Heart right ventricle (tissue), 16 donors: ENCODE data around the gene LIN7B. TPM values are rescaled to one million over a fixed set of nuclear protein-coding genes. Genes with fewer than 3 reads are reported as not detected.

ENCODE experiments used
- ATAC-seq, 8 donors: fragments of 200-7000 bp; cut with Tn5 transposase; one replicate each; pipeline ENCODE4 v1.9.1; 2020; ENCODE audit warnings: mild to moderate bottlenecking in 8 of 8, moderate library complexity in 8 of 8, moderate number of reproducible peaks in 1 of 8
- DNase-seq, 2 donors: peaks; one replicate each; pipeline ENCODE4 v3.0.0-alpha.2; 2020
- H3K27ac ChIP-seq, 10 donors: fragments of 200-600 bp; sonication (generic) in 2 of 10; one replicate each; pipeline versions ENCODE4 v1.5.0 to v1.8.0; 2020 to 2022; ENCODE audit warnings: mild to moderate bottlenecking in 3 of 10
- H3K27me3 ChIP-seq, 7 donors: fragments of 200-600 bp; one replicate each; pipeline ENCODE4 v1.8.0; 2021 to 2022; ENCODE audit warnings: mild to moderate bottlenecking in 2 of 7
- H3K36me3 ChIP-seq, 9 donors: fragments of 200-600 bp; sonication (generic) in 1 of 9; one replicate each; pipeline versions ENCODE4 v1.5.0 to v1.8.0; 2020 to 2022; ENCODE audit warnings: mild to moderate bottlenecking in 2 of 9
- H3K4me1 ChIP-seq, 9 donors: fragments of 200-600 bp; sonication (generic) in 1 of 9; one replicate each; pipeline versions ENCODE4 v1.5.0 to v1.8.0; 2020 to 2022; ENCODE audit warnings: mild to moderate bottlenecking in 4 of 9
- H3K4me3 ChIP-seq, 10 donors: fragments of 200-600 bp; sonication (generic) in 2 of 10; one replicate each; pipeline versions ENCODE4 v1.5.0 to v1.8.0; 2020 to 2022; ENCODE audit warnings: mild to moderate bottlenecking in 7 of 10, moderate library complexity in 2 of 10
- H3K9me3 ChIP-seq, 11 donors: fragments of 200-600 bp in 10 of 11; sonication (generic) in 2 of 11; one replicate each; pipeline versions ENCODE4 v1.5.0 to v1.8.0; 2013 to 2022; ENCODE audit warnings: mild to moderate bottlenecking in 2 of 11, control low read depth in 1 of 11, moderate library complexity in 1 of 11
- WGBS, 2 donors: extraction: QIAGEN DNeasy Blood & Tissue Kit; methylation state at CpG; one replicate each; pipeline ENCODE4 v1.1.7; 2013; ENCODE audit warnings: inconsistent platforms in 1 of 2; 5-methylcytosine and 5-hydroxymethylcytosine counted together
- intact Hi-C, 10 donors: fragments of 100-400 bp; cut with DNase I; formaldehyde crosslinking; loops; one replicate each; pipeline versions ENCODE4 v1.11.1 to v1.14.2; 2022
- polyA plus RNA-seq, 2 donors: library from polyadenylated mRNA; stranded (reverse); fragments of 200-250 nt; gene quantifications; one replicate each; pipeline ENCODE4 v1.2.3, GENCODE V29; 2013
- total RNA-seq, 10 donors: library from RNA; stranded (reverse); fragmentation: NEBNext Ultra II Directional in 3 of 10; extraction: Animal tissue kit (Norgen Biotek cat#: 25700) in 3 of 10; gene quantifications; one replicate each; pipeline versions ENCODE4 v1.2.1 to v1.2.4, GENCODE V29; 2021 to 2023
- TF ChIP-seq, protein P1 (sequence below), 9 donors: fragments of 200-600 bp; sonication (generic) in 2 of 9; IDR thresholded peaks; one replicate each; pipeline versions ENCODE4 v1.5.0 to v1.8.0; 2021 to 2022; ENCODE audit warnings: antibody characterized with exemption in 9 of 9, mild to moderate bottlenecking in 5 of 9, moderate library complexity in 1 of 9
- donor health status: Arrhythmogenic right ventricular cardiomyopathy.
- donor health status: ischemic (EF 13 %, LVEDD 7.1; RV severe dilation, severe dysfunction).
- donor health status: healthy with polysubstance abuse.
- donor health status: DM: no; HTN: yes; CAD: no.
- donor health status: DM: no; HTN: no; CAD: no.
- donor health status: ischemic (EF 25% LVEDD 6.9; RV normal size, moderate dysfunction).
- donor health status: ischemic (EF 25% LVEDD 5.7; RV mildly dilated, moderate dysfunction).
- donor health status: healthy.
- donor health status: DM: yes; HTN: yes; CAD: no.
- donor health status: Ischemic cardiomyopathy.
- donor health status: ischemic (EF 35%, LVEDD 5.7; RV mildly dilated, moderate dysfunction).
- donor health status: nonischemic (EF 11% LVEDD 7.7; RV severe dilation, severe dysfunction).
- donor health status: DM: yes; HTN: yes; CAD: no.
- donor health status: PGD.
- donor health status: ischemic (EF 29% LVEDD 5.4; RV normal size, mild dysfunction).
- donor health status: nonischemic (EF 23%, LVEDD 6.1; RV moderate dilation, normal function).

LIN7B gene
- total and polyA plus RNA-seq, 12 donors = 17.6 to 38.5 (median 23.5) TPM

DNA sequence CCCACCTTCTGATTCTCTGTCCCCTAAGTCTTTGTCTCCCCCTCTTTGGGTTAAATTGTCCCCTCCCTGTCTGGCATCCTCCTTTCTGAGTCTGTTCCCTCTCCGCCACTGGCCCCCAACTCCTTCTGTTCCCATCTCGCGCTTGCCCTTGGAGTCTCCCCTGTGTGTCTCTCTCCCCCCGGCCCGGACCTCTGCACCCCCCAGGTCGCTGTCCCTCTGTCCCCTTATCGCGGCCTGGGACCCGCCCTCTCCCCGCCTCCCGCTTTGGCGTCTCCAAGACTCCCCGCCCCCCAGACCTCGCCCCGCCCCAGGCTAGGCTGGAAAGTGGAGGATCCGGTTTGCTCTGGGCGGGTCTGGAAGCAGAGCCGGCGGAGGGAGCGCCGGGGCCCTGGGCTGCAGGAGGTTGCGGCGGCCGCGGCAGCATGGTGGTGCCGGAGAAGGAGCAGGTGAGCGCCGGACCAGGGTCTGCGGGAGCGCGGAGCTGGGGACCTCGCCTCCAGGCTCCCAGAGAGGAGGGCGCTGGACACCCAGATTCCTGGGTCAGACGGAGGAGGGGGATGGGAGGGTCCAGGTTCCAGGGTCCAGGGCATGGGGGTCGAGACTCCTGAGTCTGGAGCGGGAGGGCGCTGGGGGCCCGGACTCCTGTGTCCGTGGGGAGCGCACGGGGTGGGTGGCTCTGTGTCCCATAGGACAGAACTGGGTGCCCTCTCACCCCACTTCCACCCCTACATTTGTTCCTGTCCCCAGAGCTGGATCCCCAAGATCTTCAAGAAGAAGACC is 43.5 kb downstream of the LIN7B start, which contains the start of gene TRPM4:
Gene TRPM4 (plus strand): TSS at position 348 of the 780 bp plus-strand sequence. CDS start 75 bp downstream, at position 423.
- peak; percentile 81 to 86 (median 84) for ATAC-seq
- intact Hi-C loops = loop anchor here in 5 of 10 donors (5.0 to 10.0 kb wide), 4 partner anchors 40 to 520 kb away; partner anchors contain the start of genes C19orf73 (in 2 of the 5), PPFIA3 (in 2 of the 5), DBP (in 1 of the 5) and GYS1 (in 1 of the 5)
- Histone ChIP-seq H3K4me3 (peak within 1 kb of the TSS; percentile 75 to 98 (median 92)), H3K27me3 (peaks cover 0 to 16% (median 0%) of the 10 kb centered on the region in 7 donors), H3K36me3 (peaks cover 0 to 19% (median 0%) of the 10 kb centered on the region in 9 donors), H3K4me1 (peaks cover 6 to 41% (median 24%) of the 10 kb centered on the region in 9 donors), H3K9me3 (no peaks in the 10 kb centered on the region), H3K27ac (peak within 1 kb of the TSS; percentile 92 to 98 (median 96))
- peak; percentile 96 to 97 for DNase-seq
- TF ChIP-seq, protein P1, sequence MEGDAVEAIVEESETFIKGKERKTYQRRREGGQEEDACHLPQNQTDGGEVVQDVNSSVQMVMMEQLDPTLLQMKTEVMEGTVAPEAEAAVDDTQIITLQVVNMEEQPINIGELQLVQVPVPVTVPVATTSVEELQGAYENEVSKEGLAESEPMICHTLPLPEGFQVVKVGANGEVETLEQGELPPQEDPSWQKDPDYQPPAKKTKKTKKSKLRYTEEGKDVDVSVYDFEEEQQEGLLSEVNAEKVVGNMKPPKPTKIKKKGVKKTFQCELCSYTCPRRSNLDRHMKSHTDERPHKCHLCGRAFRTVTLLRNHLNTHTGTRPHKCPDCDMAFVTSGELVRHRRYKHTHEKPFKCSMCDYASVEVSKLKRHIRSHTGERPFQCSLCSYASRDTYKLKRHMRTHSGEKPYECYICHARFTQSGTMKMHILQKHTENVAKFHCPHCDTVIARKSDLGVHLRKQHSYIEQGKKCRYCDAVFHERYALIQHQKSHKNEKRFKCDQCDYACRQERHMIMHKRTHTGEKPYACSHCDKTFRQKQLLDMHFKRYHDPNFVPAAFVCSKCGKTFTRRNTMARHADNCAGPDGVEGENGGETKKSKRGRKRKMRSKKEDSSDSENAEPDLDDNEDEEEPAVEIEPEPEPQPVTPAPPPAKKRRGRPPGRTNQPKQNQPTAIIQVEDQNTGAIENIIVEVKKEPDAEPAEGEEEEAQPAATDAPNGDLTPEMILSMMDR (IDR thresholded peaks at IDR 0.05) = peak in 1 of 9 donors; percentile 11
- WGBS, 2 donors = 0 to 1% methylated on average over 38 to 41 of the region's 41 CpGs

DNA sequence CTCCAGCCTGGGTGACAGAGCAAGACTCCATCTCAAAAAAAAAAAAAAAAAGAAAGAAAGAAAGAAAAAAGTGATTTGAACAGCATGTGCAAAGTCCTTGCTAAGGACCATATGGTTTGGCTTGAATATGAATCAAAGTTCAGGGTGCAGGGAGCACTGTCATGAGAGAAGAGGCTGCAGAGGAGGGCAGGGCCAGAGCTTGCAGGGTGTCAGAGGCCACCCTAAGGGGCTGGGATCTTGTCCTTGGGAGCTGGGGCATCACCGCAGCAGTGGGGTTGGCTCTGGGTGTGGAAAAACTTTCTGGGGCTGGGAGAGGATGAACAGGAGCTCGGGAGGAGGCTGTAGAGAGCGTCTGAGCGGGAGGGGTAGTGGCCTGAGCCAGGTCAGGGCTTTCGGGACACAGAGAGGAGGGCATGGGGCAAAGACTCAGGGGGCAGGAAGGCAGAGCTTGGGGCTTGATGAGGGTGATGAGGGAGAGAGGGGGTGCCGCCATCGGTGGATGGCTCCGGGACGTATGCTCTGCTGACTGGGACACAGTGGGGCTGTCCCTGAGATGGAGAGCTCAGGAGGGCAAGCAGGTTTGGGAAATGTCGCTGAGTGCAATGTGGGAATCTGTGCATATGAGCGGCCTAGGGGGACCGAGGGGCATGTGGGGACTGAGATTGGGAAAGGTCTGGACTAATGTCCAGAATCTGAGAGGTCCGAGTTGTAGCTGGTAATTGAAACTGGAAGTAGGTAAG is 46.5 kb downstream of the LIN7B start:
- H3K4me3 ChIP-seq = no peak overlapping the region
- H3K27ac ChIP-seq = peak overlapping the region in 3 of 10 donors; percentile 25 to 98 (median 96)
- H3K4me1 ChIP-seq = peaks cover 19 to 59% (median 33%) of the 10 kb centered on the region in 9 donors
- TF ChIP-seq, protein P1 (IDR thresholded peaks at IDR 0.05) = no peak
- ATAC-seq (no peak), DNase-seq (no peak)
- no peaks in the 10 kb centered on the region for H3K9me3 ChIP-seq
- peaks cover 0 to 16% (median 0%) of the 10 kb centered on the region in 7 donors for H3K27me3 ChIP-seq
- peaks cover 0 to 19% (median 0%) of the 10 kb centered on the region in 9 donors for H3K36me3 ChIP-seq
- intact Hi-C loops = no loop called here
- WGBS, 2 donors = 86 to 89% methylated on average over 13 of the region's 13 CpGs

DNA sequence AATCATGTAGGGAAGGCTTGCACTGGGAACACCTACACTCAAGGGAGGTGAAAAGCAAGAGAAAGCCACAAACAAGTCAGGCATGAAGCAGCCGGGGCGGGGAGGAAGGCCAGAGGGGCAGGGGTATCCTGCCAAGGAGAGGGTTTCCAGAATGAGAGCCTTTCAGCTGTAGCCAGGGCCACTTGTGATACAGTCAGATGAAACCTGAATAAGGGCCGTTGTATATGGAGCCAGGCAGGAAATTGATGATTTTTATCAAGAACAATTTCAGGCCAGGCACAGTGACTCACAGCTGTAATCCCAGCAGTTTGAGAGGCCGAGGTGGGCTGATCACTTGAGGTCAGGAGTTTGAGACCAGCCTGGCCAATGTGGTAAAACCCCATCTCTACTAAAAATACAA is 47.8 kb downstream of the LIN7B start:
- DNase-seq = no peak
- peaks cover 0 to 23% (median 0%) of the 10 kb centered on the region in 9 donors for H3K36me3 ChIP-seq
- no peak overlapping the region for H3K4me3 ChIP-seq

More for the DNA sequence above, 47.8 kb downstream of the LIN7B start:
- Histone ChIP-seq H3K9me3 (no peaks in the 10 kb centered on the region), H3K27me3 (peaks cover 0 to 16% (median 0%) of the 10 kb centered on the region in 7 donors), H3K4me1 (peaks cover 25 to 62% (median 39%) of the 10 kb centered on the region in 9 donors), H3K27ac (peak overlapping the region in 6 of 10 donors; percentile 3 to 51 (median 18))
- TF ChIP-seq, protein P1 (IDR thresholded peaks at IDR 0.05) = no peak
- no peak for ATAC-seq
- intact Hi-C loops = no loop called here
- WGBS, 2 donors = 66 to 67% methylated on average over 4 of the region's 4 CpGs
